ENCODE results near the gene TBCD. TPM values are rescaled to one million over a fixed set of nuclear protein-coding genes. Genes with fewer than 3 reads are reported as not detected.

TBCD gene
- total RNA-seq, 2 experiments from 2014 or later = 87.8 to 145 TPM

GRCh38 chr17:82870091-82870491 lies 118.2 kb downstream of the TBCD start:
- Histone ChIP-seq H3K79me2 (ENCODE audit: insufficient read depth, low read depth, low read length) (peaks cover 4% of the 10 kb centered on the region; the same call in 1 of the 2 replicates), H4K20me1 (ENCODE audit: insufficient read depth, low read length) (peaks cover 7% of the 10 kb centered on the region; the same call in 1 of the 2 replicates), H3K9me2 (ENCODE audit: insufficient read depth, low read length) (no peaks in the 10 kb centered on the region), H3K4me1 (ENCODE audit: insufficient read depth, low read length, poor library complexity, severe bottlenecking) (peaks cover 87% of the 10 kb centered on the region), H3K4me2 (ENCODE audit: low read length) (peak overlapping the region; percentile 65), H3K4me3 (ENCODE audit: low read depth, low read length, poor library complexity, severe bottlenecking) (peak overlapping the region; percentile 47), H3K9me3 (ENCODE audit: low read length) (no peaks in the 10 kb centered on the region), H3K36me3 (ENCODE audit: insufficient read depth, low read length) (peaks cover 19% of the 10 kb centered on the region), H3K27ac (ENCODE audit: low read depth, low read length, poor library complexity, severe bottlenecking) (peak overlapping the region; percentile 95), H2AFZ (ENCODE audit: low read length) (no peak overlapping the region)
- BruUV-seq (replicated peaks) = no TSS peak
- ChIA-PET POLR2A (interaction anchor here (0.7 to 4.8 kb wide), 2 partner anchors 15 to 53 kb away, joined by 4 to 19 read pairs; no protein-coding TSS in a partner anchor), CTCF (ENCODE audit: unreplicated experiment) (interaction anchor here (1.0 to 2.5 kb wide), 3 partner anchors 9 to 48 kb away, joined by 3 to 16 read pairs (median 6); no protein-coding TSS in a partner anchor)
- DNase-seq (ENCODE audit: low spot score) = no peak
- intact Hi-C loops (cut with micrococcal nuclease; ENCODE audit: unreplicated experiment) = loop anchor here (2.0 to 5.0 kb wide), 2 partner anchors 183 to 518 kb away; no protein-coding TSS in a partner anchor
- TF ChIP-seq, protein P1, sequence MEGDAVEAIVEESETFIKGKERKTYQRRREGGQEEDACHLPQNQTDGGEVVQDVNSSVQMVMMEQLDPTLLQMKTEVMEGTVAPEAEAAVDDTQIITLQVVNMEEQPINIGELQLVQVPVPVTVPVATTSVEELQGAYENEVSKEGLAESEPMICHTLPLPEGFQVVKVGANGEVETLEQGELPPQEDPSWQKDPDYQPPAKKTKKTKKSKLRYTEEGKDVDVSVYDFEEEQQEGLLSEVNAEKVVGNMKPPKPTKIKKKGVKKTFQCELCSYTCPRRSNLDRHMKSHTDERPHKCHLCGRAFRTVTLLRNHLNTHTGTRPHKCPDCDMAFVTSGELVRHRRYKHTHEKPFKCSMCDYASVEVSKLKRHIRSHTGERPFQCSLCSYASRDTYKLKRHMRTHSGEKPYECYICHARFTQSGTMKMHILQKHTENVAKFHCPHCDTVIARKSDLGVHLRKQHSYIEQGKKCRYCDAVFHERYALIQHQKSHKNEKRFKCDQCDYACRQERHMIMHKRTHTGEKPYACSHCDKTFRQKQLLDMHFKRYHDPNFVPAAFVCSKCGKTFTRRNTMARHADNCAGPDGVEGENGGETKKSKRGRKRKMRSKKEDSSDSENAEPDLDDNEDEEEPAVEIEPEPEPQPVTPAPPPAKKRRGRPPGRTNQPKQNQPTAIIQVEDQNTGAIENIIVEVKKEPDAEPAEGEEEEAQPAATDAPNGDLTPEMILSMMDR (conservative IDR thresholded peaks at IDR 0.05; ENCODE audit: low read length) = no peak
- TF ChIP-seq EZH2phosphoT487 (IDR thresholded peaks at IDR 0.05; ENCODE audit: borderline replicate concordance, low read depth, low read length) = no peak

DNA sequence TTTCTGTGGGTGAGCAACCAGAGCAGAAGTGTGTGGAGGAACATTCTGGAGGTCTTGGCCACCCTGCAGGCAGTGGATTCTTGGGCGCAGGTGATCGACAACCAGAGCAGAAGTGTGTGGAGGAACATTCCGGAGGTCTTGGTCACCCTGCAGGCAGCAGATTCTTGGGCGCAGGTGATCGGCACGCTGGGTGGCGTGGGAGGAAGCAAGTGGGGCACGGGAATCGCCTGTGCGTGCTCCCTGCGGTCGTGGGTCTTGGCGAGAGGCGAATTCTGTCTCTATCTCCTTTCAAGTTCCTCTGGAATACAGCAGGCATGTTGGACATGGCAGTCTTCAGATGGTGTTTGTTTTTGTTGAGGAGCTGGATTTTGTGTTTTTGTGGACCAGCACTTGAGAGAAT lies 118.7 kb downstream of the TBCD start:
- CTCF ChIA-PET (ENCODE audit: unreplicated experiment) = interaction anchor here (1.0 to 2.5 kb wide), 3 partner anchors 10 to 47 kb away, joined by 3 to 16 read pairs (median 6); no protein-coding TSS in a partner anchor
- no peak for TF ChIP-seq EZH2phosphoT487 (IDR thresholded peaks at IDR 0.05; ENCODE audit: borderline replicate concordance, low read depth, low read length)
- TF ChIP-seq, protein P1 (conservative IDR thresholded peaks at IDR 0.05; ENCODE audit: low read length) = no peak
- Histone ChIP-seq H3K4me1 (ENCODE audit: insufficient read depth, low read length, poor library complexity, severe bottlenecking) (peaks cover 83% of the 10 kb centered on the region), H3K27ac (ENCODE audit: low read depth, low read length, poor library complexity, severe bottlenecking) (peak overlapping the region; percentile 95), H3K4me2 (ENCODE audit: low read length) (peak overlapping the region; percentile 65), H3K9me2 (ENCODE audit: insufficient read depth, low read length) (no peaks in the 10 kb centered on the region), H3K36me3 (ENCODE audit: insufficient read depth, low read length) (peaks cover 23% of the 10 kb centered on the region), H4K20me1 (ENCODE audit: insufficient read depth, low read length) (peaks cover 3% of the 10 kb centered on the region; the same call in 1 of the 2 replicates), H3K79me2 (ENCODE audit: insufficient read depth, low read depth, low read length) (peaks cover 4% of the 10 kb centered on the region; the same call in 1 of the 2 replicates), H3K4me3 (ENCODE audit: low read depth, low read length, poor library complexity, severe bottlenecking) (peak overlapping the region; percentile 47), H2AFZ (ENCODE audit: low read length) (no peak overlapping the region), H3K9me3 (ENCODE audit: low read length) (no peaks in the 10 kb centered on the region)
- no peak for DNase-seq (ENCODE audit: low spot score)
- BruUV-seq (replicated peaks) = no TSS peak
- POLR2A ChIA-PET = interaction anchor here (0.7 to 4.8 kb wide), 2 partner anchors 14 to 54 kb away, joined by 4 to 19 read pairs; no protein-coding TSS in a partner anchor
- intact Hi-C loops (cut with micrococcal nuclease; ENCODE audit: unreplicated experiment) = loop anchor here (2.0 to 5.0 kb wide), 2 partner anchors 182 to 518 kb away; no protein-coding TSS in a partner anchor

Measured in OCI-LY7 (cell line).